Neural cell (in vitro differentiated cells): Measurements from ENCODE around the gene MAPK11. TPM values are rescaled to one million over a fixed set of nuclear protein-coding genes. Genes with fewer than 3 reads are reported as not detected.
A peak's percentile ranks its signal among the peaks of the same experiment; 100 is the strongest.

Experiments
- H2AFZ ChIP-seq: fragments of 200-600, 300-800 bp; sonication (generic), shearing (Covaris generic); 2 replicates; pipeline ENCODE4 v1.6.0; 2014; ENCODE audit warnings: low read depth, mild to moderate bottlenecking, antibody characterized with exemption, low read length, moderate library complexity
- H3F3A ChIP-seq: fragments of 200-600 bp; shearing (Covaris generic); 2 replicates; pipeline ENCODE4 v1.6.1; 2016; ENCODE audit warnings: mild to moderate bottlenecking, moderate library complexity, mixed read lengths, antibody characterized with exemption, low read length; ENCODE audit not compliant: insufficient read depth, poor library complexity, severe bottlenecking
- H3K27ac ChIP-seq: fragments of 200-600, 300-800 bp; sonication (generic), shearing (Covaris generic); 2 replicates; pipeline ENCODE4 v1.5.1; 2014; ENCODE audit warnings: mild to moderate bottlenecking, low read length, moderate library complexity
- H3K27me3 ChIP-seq: fragments of 300-800, 200-600 bp; sonication (generic), shearing (Covaris generic); 2 replicates; pipeline ENCODE4 v1.6.0; 2014; ENCODE audit warnings: mild to moderate bottlenecking, low read depth, low read length, moderate library complexity; ENCODE audit not compliant: insufficient read depth
- H3K36me3 ChIP-seq: fragments of 300-800, 200-600 bp; sonication (generic), shearing (Covaris generic); 2 replicates; pipeline ENCODE4 v1.5.1; 2014; ENCODE audit warnings: mild to moderate bottlenecking, antibody characterized with exemption, low read length, moderate library complexity; ENCODE audit not compliant: insufficient read depth
- H3K4me2 ChIP-seq: fragments of 300-800, 200-600 bp; sonication (generic), shearing (Covaris generic); 2 replicates; pipeline ENCODE4 v1.6.0; 2014; ENCODE audit warnings: mild to moderate bottlenecking, low read length
- H3K4me3 ChIP-seq: fragments of 300-800, 200-600 bp; sonication (generic), shearing (Covaris generic); 2 replicates; pipeline ENCODE4 v1.5.1; 2014; ENCODE audit warnings: mild to moderate bottlenecking, low read length, moderate library complexity
- H3K79me2 ChIP-seq: fragments of 200-600 bp; shearing (Covaris generic); replicated peaks from 2 replicates; pipeline ENCODE4 v1.6.0; 2014; ENCODE audit warnings: mild to moderate bottlenecking, low read length, moderate library complexity; ENCODE audit not compliant: insufficient read depth
- H3K9ac ChIP-seq: fragments of 300-800, 200-600 bp; sonication (generic), shearing (Covaris generic); 2 replicates; pipeline ENCODE4 v1.6.1; 2016; ENCODE audit warnings: mild to moderate bottlenecking, low read length, mixed read lengths
- H3K9me2 ChIP-seq: fragments of 200-600 bp; shearing (Covaris generic); 2 replicates; pipeline ENCODE4 v1.6.1; 2016; ENCODE audit warnings: mild to moderate bottlenecking, low read length, mixed read lengths; ENCODE audit not compliant: insufficient read depth
- H3K9me3 ChIP-seq: fragments of 200-600, 300-800 bp; sonication (generic), shearing (Covaris generic); 2 replicates; pipeline ENCODE4 v1.6.1; 2016; ENCODE audit warnings: mild to moderate bottlenecking, mixed run types, low read length, moderate library complexity, mixed read lengths
- H4K20me1 ChIP-seq: fragments of 200-600 bp; shearing (Covaris generic); 2 replicates; pipeline ENCODE4 v1.6.1; 2016; ENCODE audit warnings: mild to moderate bottlenecking, mixed run types; ENCODE audit not compliant: insufficient read depth
- CTCF ChIP-seq: fragments of 450-650 bp; IDR thresholded peaks from 2 replicates; pipeline ENCODE4 v1.5.1; 2014; ENCODE audit warnings: antibody characterized with exemption, mild to moderate bottlenecking, moderate library complexity; ENCODE audit not compliant: poor library complexity, severe bottlenecking
- EP300 ChIP-seq: fragments of 450-650 bp; conservative IDR thresholded peaks from 2 replicates; pipeline ENCODE4 v1.6.1; 2014; ENCODE audit warnings: antibody characterized with exemption, mild to moderate bottlenecking, moderate library complexity; ENCODE audit not compliant: poor library complexity, severe bottlenecking
- EZH2 ChIP-seq: fragments of 200-600, 300-800 bp; shearing (Covaris generic), sonication (generic); IDR thresholded peaks from 2 replicates; pipeline ENCODE4 v1.6.1; 2014; ENCODE audit warnings: antibody characterized with exemption, low read length, borderline replicate concordance, mild to moderate bottlenecking; ENCODE audit not compliant: insufficient read depth, poor library complexity, severe bottlenecking
- MXI1 ChIP-seq: fragments of 450-650 bp; conservative IDR thresholded peaks from 2 replicates; pipeline ENCODE4 v1.6.1; 2014; ENCODE audit warnings: antibody characterized with exemption, mild to moderate bottlenecking; ENCODE audit not compliant: poor library complexity, severe bottlenecking
- POLR2AphosphoS5 ChIP-seq: IDR thresholded peaks from 2 replicates; pipeline ENCODE4 v1.6.1; 2012
- RAD21 ChIP-seq: fragments of 450-650 bp; conservative IDR thresholded peaks from 2 replicates; pipeline ENCODE4 v1.6.1; 2014; ENCODE audit warnings: antibody characterized with exemption, mild to moderate bottlenecking, moderate library complexity
- REST ChIP-seq: IDR thresholded peaks from 2 replicates; pipeline ENCODE4 v1.6.1; 2012; ENCODE audit warnings: borderline replicate concordance
- SMC3 ChIP-seq: fragments of 450-650 bp; conservative IDR thresholded peaks from 2 replicates; pipeline ENCODE4 v1.6.1; 2014; ENCODE audit warnings: antibody characterized with exemption, mild to moderate bottlenecking, moderate library complexity; ENCODE audit not compliant: poor library complexity
- TAF1 ChIP-seq: IDR thresholded peaks from 2 replicates; pipeline ENCODE4 v1.6.1; 2012; ENCODE audit warnings: low read depth
- polyA plus RNA-seq: library from polyadenylated mRNA; depleted of rRNA; stranded (reverse); fragments of >200 nt; gene quantifications from 2 replicates; pipeline ENCODE4 v1.2.3, GENCODE V29; 2014

The MAPK11 gene
- polyA plus RNA-seq, 1 donor from 2014 or later, result 36.3 TPM

- Histone ChIP-seq H3F3A (no peaks in the 10 kb centered on the region), H3K36me3 (no peaks in the 10 kb centered on the region), H3K9ac (peak overlapping the region; percentile 94), H3K9me2 (no peaks in the 10 kb centered on the region), H4K20me1 (peaks cover 6% of the 10 kb centered on the region), H3K9me3 (no peaks in the 10 kb centered on the region), H3K27ac (peak overlapping the region; percentile 71), H3K4me3 (peak overlapping the region; percentile 94), H3K27me3 (no peaks in the 10 kb centered on the region), H2AFZ (no peak overlapping the region), H3K79me2 (peaks cover 58% of the 10 kb centered on the region), H3K4me2 (peak overlapping the region; percentile 86)
- TF ChIP-seq EZH2 (no peak), TAF1 (no peak), EP300 (no peak), MXI1 (no peak), CTCF (no peak), RAD21 (no peak), REST (no peak), SMC3 (no peak), POLR2AphosphoS5 (no peak)
Measured at GRCh38 chr22:50305393-50305922, 35.3 kb upstream of the MAPK11 start.

GRCh38 chr22:50304528-50305392 lies 34.6 kb upstream of the MAPK11 start:
- H3K9me2 ChIP-seq, result no peaks in the 10 kb centered on the region
- H3K79me2 ChIP-seq, result peaks cover 62% of the 10 kb centered on the region
- no peaks in the 10 kb centered on the region for H3K36me3 ChIP-seq
- H3K4me3 ChIP-seq, result peak overlapping the region; percentile 94
- no peak overlapping the region for H2AFZ ChIP-seq
- no peak overlapping the region for H3K27ac ChIP-seq
- no peak overlapping the region for H3K4me2 ChIP-seq
- no peaks in the 10 kb centered on the region for H3K27me3 ChIP-seq
- H3K9ac ChIP-seq, result no peak overlapping the region
- TF ChIP-seq EP300 (no peak), MXI1 (no peak), POLR2AphosphoS5 (no peak), REST (no peak), EZH2 (no peak), CTCF (no peak), RAD21 (no peak), TAF1 (no peak), SMC3 (no peak)
- H3F3A ChIP-seq, result no peaks in the 10 kb centered on the region
- peaks cover 6% of the 10 kb centered on the region for H4K20me1 ChIP-seq
- H3K9me3 ChIP-seq, result no peaks in the 10 kb centered on the region
